ENCODE measurements around the gene RBMS1.
A peak's percentile ranks its signal among the peaks of the same experiment; 100 is the strongest.

The RBMS1 gene, protein sequence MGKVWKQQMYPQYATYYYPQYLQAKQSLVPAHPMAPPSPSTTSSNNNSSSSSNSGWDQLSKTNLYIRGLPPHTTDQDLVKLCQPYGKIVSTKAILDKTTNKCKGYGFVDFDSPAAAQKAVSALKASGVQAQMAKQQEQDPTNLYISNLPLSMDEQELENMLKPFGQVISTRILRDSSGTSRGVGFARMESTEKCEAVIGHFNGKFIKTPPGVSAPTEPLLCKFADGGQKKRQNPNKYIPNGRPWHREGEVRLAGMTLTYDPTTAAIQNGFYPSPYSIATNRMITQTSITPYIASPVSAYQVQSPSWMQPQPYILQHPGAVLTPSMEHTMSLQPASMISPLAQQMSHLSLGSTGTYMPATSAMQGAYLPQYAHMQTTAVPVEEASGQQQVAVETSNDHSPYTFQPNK

DNA sequence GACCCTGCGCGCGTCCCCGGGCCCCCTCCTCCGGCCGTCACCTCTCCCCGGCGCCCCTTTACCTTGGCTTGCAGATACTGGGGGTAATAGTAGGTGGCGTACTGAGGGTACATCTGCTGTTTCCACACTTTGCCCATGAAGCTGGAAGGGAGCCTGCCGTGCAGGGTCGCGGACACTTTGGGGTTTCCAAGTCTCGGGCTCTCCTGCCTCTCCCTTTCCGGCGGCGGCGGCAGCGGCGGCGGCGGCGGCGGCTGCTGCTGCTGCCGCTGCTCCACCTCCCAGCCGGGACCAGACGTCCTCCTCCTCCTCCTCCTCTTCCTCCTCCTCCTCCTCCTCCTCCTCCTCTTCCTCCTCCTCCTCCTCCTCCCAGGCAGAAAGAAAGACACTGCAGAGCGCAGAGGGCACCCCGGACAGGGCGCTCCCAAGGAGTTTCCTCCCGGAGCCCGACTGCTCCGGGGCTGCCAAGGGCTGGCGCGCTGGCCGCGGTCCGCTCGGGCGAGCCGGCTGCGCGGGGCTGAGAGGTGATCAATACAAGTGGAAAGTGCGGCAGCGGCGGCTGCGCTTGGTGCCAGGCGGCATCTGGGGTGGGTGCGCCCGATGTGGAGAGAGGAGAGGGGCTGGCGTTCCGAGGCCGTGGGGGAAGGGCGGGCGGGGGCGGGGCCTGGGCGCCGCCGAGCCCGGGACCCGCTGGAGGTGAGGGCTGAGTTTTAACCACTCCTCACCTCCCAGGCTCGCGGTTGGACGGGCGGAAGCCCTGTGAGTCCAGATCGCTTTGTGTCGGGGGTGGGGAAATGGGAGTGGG lies at the start of gene RBMS1:
RBMS1 (minus strand) TSS at position 581 of the 802 bp plus-strand sequence; CDS start at position 137, 444 bp downstream.
- peak; percentile 55 for DNase-seq

DNA sequence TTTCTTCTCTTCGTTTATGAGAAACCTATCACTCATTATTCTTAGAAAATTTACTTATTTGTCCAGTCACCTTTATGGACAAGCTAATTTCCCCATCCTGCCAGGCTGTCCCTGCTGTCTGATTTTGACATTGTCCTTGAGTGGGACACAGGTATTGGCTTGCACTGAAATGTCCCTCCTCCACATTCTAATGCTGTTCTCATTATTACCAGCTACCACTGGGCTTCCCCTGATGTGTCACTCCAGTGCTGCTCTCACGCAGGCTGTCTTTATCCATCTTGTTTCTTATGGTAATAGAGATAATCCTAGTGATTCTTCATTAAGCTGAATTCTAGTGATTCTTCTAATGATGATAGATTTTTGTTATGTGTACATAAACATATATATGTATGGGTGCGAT lies 48.1 kb upstream of the RBMS1 start:
- no peak for DNase-seq

DNA sequence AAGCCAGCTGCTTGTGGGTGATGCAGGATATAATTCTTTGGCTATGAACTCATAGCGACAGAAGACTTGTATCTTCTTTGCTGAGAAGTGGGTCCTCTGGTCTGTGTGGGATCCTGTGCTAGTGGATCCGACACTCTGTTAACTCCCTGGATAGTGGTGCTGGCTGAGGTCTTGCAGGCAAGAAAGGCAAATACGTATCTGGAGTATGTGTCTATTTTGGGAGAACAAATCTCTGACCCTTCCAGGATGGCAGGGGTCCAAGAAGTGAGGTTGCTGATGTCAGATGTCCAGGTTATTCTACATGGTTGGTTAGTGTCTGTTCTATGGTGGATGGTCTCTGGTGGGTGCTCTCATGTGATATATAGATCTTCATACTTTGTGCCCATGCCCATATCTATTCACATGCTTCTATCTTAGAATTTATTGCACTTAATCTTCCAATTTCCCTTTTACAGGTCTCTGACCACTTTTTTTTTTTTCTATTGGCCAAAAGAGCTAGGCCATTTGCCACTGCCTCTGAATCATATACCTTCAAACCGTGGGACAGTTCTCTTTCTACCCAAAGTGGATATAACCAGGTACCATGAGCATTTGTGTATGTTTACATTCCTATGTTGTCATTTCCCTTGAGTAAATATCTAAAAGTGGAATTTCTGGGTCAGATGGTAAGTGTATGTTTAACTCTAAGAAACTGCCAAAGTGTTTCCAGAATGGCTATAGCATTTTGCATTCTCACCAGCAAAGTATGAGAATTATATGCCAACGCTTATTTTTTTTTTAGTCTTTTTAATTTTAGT lies 45.1 kb upstream of the RBMS1 start:
- no peak for DNase-seq

DNA sequence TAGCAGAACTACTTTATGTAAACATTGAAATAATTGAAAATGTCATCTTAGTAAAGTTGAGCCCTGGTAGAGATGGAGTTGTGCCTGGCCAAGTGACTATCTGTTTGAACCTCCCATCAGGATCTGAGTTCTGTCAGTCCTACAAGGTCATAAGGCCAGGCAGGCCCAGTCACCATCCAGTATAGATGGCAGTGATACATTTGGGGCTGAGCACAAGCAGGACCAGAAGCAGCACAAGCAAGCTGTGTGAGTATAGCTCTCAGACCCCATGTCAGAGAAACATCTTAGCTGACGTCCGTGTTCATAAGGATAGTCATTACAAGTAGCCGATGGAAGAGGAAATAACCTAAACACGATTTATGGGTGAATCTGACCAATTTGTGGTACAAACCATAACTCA lies 44.5 kb upstream of the RBMS1 start:
- DNase-seq, result no peak

GRCh38 chr2:160534996-160535395 lies 41.4 kb upstream of the RBMS1 start:
- no peak for DNase-seq

GRCh38 chr2:160534249-160534648 lies 40.6 kb upstream of the RBMS1 start:
- DNase-seq, result no peak

GRCh38 chr2:160533482-160533881 lies 39.9 kb upstream of the RBMS1 start:
- no peak for DNase-seq

DNA sequence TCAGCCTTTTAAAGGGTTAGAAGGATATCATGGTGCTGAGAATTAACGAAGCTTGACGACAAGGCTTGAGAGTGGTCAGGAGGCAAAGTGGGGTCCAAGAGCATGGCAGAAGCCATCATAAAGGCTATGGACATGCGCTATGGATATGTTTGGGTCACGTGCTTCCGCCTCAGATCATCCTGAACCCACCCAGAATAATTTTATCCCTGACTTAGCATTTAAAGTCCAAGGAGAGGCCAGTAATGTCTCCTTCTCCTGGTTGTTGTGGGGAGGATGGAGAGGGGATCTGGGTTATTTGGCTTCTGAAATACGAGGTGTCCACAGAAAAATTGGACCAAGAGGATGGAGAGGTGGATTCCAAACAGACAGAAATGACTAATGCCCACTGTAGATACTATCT lies 38.8 kb upstream of the RBMS1 start:
- no peak for DNase-seq

DNA sequence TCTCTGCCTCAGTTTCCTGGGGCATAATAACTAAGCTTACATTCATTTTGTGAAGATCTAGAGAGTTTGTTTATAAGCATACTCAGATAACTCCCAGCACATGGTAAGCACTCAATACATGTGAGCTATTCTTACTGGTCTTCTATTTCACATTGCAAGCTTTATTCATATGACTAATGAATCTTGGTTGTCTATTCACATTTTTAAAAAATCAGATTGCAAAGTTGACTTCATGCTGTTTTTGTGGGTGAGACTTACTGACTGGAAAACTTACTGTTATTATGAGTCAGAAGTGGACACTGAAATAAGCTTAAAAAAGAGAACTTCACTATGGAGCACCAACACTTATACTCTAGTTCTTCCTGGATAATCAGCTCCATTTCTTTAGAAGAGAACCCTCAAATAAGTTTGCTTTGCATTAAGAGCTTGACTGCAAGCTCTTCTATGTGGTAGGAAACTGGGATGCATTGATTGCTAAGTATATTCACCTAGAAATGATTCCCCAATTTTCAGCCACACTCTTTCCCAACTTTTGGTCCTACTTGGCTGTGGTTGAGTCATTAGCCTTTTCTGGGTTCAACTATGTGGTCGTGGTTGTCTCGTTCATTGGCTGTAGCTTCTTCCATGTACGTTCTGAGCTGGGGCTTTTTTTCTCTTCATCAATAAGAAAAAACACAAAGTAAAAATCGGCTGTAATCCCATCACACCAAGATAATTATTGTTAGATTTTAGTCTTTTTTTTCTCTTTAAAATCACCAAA lies 29.5 kb upstream of the RBMS1 start:
- DNase-seq, result no peak

DNA sequence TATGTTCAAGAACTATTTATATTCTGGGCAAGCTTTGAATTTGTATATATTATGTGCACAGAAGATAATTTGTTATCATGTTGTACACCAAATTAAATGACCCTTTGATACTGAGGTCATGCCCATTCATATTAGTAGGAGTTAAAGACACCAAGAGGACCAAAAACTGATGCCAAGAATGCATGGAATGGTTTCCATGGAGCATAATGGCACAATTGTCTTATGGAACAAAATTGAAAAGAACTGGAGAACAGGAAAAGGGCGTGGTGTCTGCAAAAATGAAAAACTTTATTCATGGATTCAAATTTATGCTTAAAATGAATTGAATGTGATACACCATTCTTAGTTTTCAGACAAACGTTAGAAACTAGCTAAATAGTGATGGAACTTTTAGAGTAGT lies 24.1 kb upstream of the RBMS1 start:
- no peak for DNase-seq

GRCh38 chr2:160516547-160517365 lies 23.1 kb upstream of the RBMS1 start:
- DNase-seq, result no peak

GRCh38 chr2:160515120-160515519 lies 21.5 kb upstream of the RBMS1 start:
- no peak for DNase-seq

GRCh38 chr2:160513120-160513519 lies 19.5 kb upstream of the RBMS1 start:
- no peak for DNase-seq

DNA sequence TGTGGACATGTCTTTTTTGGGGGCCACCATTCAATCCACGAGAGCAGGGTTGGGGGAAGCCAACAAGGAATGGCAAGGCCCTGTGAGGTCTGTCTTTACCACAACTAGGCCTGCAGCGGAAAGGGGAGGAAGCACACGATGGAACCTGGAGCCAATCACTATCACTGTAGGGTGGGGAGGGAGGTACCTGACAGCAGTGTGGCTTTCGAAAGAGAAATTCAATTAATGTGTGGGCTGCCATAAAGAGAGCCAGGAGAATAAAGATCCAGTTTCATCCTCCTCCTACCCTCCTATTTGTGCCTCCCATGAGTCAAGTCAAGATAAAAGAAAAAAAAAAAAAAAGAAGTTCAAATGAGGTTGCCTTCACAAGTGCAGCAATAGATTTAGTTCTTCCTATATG lies 18.9 kb upstream of the RBMS1 start:
- DNase-seq, result no peak

DNA sequence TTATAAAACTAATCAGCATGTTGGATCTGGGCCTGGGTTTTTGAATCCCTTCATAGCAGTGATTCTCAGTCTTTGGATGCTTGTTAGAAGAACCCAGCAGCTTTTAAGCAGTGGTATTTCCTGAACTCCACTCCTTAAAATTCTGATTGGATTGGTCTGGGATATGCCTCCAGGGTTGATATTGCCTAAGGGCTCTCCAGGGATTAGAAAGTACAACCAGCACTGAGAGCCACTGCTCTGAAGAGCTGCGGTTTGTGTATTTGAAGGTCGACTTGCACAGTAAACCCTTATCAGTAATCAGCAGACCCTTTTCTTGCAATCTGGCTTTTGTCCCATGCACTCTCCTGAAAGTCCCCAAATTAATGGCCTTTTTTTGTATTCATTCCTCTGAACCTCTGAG lies 17.0 kb upstream of the RBMS1 start:
- no peak for DNase-seq

- no peak for DNase-seq
These were observed 15.4 kb upstream of the RBMS1 start for GRCh38 chr2:160509016-160509415.

DNA sequence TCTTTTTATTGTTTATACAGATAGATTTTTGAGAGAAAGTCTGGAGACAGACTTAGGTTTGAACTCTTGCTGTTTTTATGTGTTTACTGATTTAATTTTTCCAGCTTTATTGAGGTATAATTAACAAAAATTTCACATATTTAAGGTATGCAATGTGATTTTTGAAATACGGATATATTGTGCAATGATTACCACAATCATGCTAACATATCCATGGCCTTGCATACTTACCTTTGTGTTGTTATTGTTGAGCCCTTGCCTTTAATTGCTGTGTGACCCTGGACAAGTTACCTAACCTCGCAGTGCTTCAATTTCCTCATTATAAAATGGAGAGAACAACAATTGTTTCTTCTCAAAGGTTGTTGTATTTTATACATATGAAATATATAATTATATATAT lies 13.9 kb upstream of the RBMS1 start:
- no peak for DNase-seq

DNA sequence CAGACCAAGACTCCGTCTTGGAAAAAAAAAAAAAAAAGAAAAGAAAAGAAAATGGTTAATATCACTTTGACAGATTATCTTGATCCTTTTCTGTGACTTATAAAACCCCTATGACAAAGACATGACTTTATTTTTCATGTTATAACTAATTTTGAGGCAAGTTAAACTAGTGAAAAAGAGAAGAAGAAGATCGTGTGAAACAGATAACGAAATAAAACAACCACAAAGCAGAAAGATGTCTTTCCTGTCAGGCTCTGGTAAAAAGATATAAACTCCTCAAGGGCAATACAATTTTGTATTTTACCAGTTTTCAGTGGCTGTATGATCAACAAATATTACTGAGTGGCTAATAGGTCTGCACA lies 13.4 kb upstream of the RBMS1 start:
- DNase-seq, result no peak

DNA sequence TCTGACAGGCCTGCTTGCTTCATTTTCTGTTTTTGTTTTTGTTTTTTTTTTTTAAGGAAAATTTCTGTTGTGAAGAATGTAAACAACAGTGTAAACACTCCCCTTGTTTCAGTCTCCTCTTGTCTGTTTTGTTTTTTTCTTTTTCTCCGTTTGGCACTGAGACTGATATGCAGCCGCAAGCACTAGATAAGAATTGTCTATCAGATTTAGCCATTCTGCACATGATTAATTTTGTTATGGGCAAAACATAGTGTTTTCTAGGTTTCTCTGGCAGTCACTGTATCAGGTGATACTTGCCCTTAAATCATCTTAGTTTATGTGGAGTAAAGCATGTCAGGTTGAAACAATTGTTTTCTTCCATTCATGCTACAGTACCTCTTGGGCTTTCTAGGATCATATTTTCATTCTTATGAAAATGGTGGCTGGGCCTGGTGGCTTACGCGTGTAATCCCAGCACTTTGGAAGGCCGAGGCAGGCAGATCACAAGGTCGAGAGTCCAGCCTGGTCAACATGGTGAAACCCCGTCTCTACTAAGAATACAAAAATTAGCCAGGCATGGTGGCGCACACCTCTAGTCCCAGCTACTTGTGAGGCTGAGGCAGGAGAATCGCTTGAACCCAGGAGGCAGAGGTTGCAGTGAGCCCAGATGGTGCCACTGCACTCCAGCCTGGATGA lies 12.9 kb upstream of the RBMS1 start:
- DNase-seq, result no peak

- no peak for DNase-seq
These were observed 11.6 kb upstream of the RBMS1 start for GRCh38 chr2:160505256-160505655.

- DNase-seq, result no peak
These were observed 8.9 kb upstream of the RBMS1 start for GRCh38 chr2:160502478-160502877.
